ENCODE results near the gene CDKAL1. TPM values are rescaled to one million over a fixed set of nuclear protein-coding genes. Genes with fewer than 3 reads are reported as not detected.

The CDKAL1 gene
- total and polyA plus RNA-seq, 4 donors, result 2.0 to 12.9 (median 6.7) TPM

GRCh38 chr6:20722455-20722854 is 188.2 kb downstream of the CDKAL1 start:
- no peaks in the 10 kb centered on the region for H3K4me1 ChIP-seq (ENCODE audit: control insufficient read depth in 4 of 4, insufficient read depth in 4 of 4, low read length in 3 of 4)
- no peak for DNase-seq (ENCODE audit: low spot score)
- no peak overlapping the region for H3K27ac ChIP-seq (ENCODE audit: low read depth in 1 of 2, low read length in 2 of 2)
- H3K4me3 ChIP-seq (ENCODE audit: low read depth in 1 of 3, low read length in 3 of 3), result no peak overlapping the region
- H3K27me3 ChIP-seq (ENCODE audit: control insufficient read depth in 4 of 4, insufficient read depth in 4 of 4, low read length in 3 of 4), result no peaks in the 10 kb centered on the region
- H3K9me3 ChIP-seq (ENCODE audit: control insufficient read depth in 4 of 4, low read length in 3 of 4), result no peaks in the 10 kb centered on the region
- H3K36me3 ChIP-seq (ENCODE audit: control insufficient read depth in 4 of 4, insufficient read depth in 3 of 4, low read depth in 1 of 4, low read length in 3 of 4), result no peaks in the 10 kb centered on the region
- 85% methylated on average over 2 of the region's 2 CpGs for WGBS
- no peak overlapping the region for H3K9ac ChIP-seq (ENCODE audit: low read depth in 1 of 2, low read length in 2 of 2)
- TF ChIP-seq FOXA1 (IDR thresholded peaks at IDR 0.05), result no peak
- no peak for TF ChIP-seq HNF4A (conservative IDR thresholded peaks at IDR 0.05)
- no peak for TF ChIP-seq RXRA (IDR thresholded peaks at IDR 0.05)
- no peak for TF ChIP-seq TAF1 (conservative IDR thresholded peaks at IDR 0.05)
- no peak for TF ChIP-seq MAX (IDR thresholded peaks at IDR 0.05)

- no peaks in the 10 kb centered on the region for H3K4me1 ChIP-seq (ENCODE audit: control insufficient read depth in 4 of 4, insufficient read depth in 4 of 4, low read length in 3 of 4)
- no peaks in the 10 kb centered on the region for H3K36me3 ChIP-seq (ENCODE audit: control insufficient read depth in 4 of 4, insufficient read depth in 3 of 4, low read depth in 1 of 4, low read length in 3 of 4)
- no peak overlapping the region for H3K9ac ChIP-seq (ENCODE audit: low read depth in 1 of 2, low read length in 2 of 2)
- DNase-seq (ENCODE audit: low spot score), result no peak
- H3K4me3 ChIP-seq (ENCODE audit: low read depth in 1 of 3, low read length in 3 of 3), result no peak overlapping the region
- no peaks in the 10 kb centered on the region for H3K27me3 ChIP-seq (ENCODE audit: control insufficient read depth in 4 of 4, insufficient read depth in 4 of 4, low read length in 3 of 4)
- no peak overlapping the region for H3K27ac ChIP-seq (ENCODE audit: low read depth in 1 of 2, low read length in 2 of 2)
- TF ChIP-seq RAD21 (IDR thresholded peaks at IDR 0.05) (no peak), RXRA (IDR thresholded peaks at IDR 0.05) (no peak), JUND (IDR thresholded peaks at IDR 0.05) (no peak), HNF4G (IDR thresholded peaks at IDR 0.05) (no peak), EGR1 (IDR thresholded peaks at IDR 0.05; ENCODE audit: low read depth in 2 of 2) (no peak), FOXA2 (IDR thresholded peaks at IDR 0.05) (no peak), GABPA (IDR thresholded peaks at IDR 0.05 in 1 of 2, conservative IDR thresholded peaks at IDR 0.05 in 1 of 2) (no peak), MAX (IDR thresholded peaks at IDR 0.05) (no peak), SP1 (IDR thresholded peaks at IDR 0.05) (no peak), HNF4A (conservative IDR thresholded peaks at IDR 0.05) (no peak), NR2F2 (IDR thresholded peaks at IDR 0.05) (no peak), TAF1 (conservative IDR thresholded peaks at IDR 0.05) (no peak), REST (IDR thresholded peaks at IDR 0.05) (no peak)
- TF ChIP-seq, protein P1, sequence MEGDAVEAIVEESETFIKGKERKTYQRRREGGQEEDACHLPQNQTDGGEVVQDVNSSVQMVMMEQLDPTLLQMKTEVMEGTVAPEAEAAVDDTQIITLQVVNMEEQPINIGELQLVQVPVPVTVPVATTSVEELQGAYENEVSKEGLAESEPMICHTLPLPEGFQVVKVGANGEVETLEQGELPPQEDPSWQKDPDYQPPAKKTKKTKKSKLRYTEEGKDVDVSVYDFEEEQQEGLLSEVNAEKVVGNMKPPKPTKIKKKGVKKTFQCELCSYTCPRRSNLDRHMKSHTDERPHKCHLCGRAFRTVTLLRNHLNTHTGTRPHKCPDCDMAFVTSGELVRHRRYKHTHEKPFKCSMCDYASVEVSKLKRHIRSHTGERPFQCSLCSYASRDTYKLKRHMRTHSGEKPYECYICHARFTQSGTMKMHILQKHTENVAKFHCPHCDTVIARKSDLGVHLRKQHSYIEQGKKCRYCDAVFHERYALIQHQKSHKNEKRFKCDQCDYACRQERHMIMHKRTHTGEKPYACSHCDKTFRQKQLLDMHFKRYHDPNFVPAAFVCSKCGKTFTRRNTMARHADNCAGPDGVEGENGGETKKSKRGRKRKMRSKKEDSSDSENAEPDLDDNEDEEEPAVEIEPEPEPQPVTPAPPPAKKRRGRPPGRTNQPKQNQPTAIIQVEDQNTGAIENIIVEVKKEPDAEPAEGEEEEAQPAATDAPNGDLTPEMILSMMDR (IDR thresholded peaks at IDR 0.05; ENCODE audit: low read depth, low read length, missing input control), result no peak
- TF ChIP-seq, protein P2, sequence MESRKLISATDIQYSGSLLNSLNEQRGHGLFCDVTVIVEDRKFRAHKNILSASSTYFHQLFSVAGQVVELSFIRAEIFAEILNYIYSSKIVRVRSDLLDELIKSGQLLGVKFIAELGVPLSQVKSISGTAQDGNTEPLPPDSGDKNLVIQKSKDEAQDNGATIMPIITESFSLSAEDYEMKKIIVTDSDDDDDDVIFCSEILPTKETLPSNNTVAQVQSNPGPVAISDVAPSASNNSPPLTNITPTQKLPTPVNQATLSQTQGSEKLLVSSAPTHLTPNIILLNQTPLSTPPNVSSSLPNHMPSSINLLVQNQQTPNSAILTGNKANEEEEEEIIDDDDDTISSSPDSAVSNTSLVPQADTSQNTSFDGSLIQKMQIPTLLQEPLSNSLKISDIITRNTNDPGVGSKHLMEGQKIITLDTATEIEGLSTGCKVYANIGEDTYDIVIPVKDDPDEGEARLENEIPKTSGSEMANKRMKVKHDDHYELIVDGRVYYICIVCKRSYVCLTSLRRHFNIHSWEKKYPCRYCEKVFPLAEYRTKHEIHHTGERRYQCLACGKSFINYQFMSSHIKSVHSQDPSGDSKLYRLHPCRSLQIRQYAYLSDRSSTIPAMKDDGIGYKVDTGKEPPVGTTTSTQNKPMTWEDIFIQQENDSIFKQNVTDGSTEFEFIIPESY (IDR thresholded peaks at IDR 0.05), result no peak
- TF ChIP-seq, protein P3, sequence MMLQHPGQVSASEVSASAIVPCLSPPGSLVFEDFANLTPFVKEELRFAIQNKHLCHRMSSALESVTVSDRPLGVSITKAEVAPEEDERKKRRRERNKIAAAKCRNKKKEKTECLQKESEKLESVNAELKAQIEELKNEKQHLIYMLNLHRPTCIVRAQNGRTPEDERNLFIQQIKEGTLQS (IDR thresholded peaks at IDR 0.05), result no peak
- H3K9me3 ChIP-seq (ENCODE audit: control insufficient read depth in 4 of 4, low read length in 3 of 4), result no peaks in the 10 kb centered on the region
- WGBS, result 98% methylated on average over 12 of the region's 12 CpGs
Measured at GRCh38 chr6:20723236-20723635, 189.0 kb downstream of the CDKAL1 start.

Measured in liver (tissue), 9 donors.